Measurements from ENCODE around the gene MBLAC1.

MBLAC1 gene, protein sequence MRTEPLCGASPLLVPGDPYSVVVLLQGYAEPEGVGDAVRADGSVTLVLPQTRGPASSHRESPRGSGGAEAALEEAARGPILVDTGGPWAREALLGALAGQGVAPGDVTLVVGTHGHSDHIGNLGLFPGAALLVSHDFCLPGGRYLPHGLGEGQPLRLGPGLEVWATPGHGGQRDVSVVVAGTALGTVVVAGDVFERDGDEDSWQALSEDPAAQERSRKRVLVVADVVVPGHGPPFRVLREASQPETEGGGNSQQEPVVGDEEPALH

DNA sequence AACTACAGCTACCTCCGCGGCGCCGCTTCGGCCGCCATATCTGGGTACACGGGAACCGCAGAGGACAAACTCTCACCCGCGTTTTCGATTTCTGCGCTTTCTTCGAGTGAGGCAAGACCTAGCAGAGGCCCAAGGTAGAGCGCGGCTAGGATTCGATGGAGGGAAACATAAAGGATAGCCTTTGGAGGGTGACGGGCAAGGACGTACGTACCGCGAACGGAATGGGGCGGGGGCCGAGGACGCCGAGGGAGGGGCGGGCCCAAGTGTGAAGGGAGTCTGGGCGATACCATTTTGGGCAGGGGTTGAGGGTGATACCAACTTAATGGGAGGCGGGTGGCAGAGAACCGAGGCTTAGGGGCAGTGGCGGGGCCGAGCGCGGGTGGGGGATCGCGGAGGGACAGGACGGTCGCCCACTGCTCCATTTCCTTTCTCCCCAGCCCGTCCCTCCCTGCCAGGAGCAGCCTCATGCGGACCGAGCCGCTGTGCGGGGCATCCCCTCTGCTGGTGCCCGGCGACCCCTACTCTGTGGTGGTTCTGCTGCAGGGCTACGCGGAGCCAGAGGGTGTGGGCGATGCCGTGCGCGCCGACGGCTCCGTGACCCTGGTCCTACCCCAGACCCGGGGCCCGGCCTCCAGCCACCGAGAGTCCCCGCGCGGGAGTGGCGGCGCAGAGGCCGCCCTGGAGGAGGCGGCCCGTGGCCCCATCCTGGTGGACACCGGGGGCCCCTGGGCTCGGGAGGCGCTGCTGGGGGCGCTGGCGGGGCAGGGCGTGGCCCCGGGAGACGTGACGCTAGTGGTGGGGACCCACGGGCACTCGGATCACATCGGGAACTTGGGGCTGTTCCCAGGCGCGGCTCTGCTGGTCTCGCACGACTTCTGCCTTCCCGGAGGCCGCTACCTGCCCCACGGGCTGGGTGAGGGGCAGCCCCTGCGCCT lies at the start of gene MBLAC1:
Gene MBLAC1 (plus strand): TSS at position 37 of the 935 bp plus-strand sequence. CDS start 429 bp downstream, at position 466.
- DNase-seq: peak; percentile 94

DNA sequence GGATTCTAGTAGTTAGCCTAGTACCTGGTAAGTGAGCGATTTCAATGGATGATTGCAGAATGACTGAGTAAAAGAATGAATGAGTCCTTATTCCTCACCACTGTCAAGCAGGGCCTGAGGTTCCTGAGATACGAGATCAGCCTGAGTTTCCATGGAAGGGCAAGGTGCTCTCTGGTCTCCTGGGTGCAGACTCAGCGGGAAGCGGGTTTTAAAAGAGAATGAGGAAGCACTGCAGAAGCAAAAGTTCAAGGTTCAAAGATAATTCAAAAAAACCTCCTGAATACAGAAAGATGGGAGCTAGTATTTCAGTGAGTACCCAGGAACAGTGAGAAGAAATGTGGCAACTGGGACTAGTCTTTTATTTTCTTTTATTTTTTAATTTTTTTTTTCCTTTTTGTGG lies 49.6 kb upstream of the MBLAC1 start:
- no peak for DNase-seq

DNA sequence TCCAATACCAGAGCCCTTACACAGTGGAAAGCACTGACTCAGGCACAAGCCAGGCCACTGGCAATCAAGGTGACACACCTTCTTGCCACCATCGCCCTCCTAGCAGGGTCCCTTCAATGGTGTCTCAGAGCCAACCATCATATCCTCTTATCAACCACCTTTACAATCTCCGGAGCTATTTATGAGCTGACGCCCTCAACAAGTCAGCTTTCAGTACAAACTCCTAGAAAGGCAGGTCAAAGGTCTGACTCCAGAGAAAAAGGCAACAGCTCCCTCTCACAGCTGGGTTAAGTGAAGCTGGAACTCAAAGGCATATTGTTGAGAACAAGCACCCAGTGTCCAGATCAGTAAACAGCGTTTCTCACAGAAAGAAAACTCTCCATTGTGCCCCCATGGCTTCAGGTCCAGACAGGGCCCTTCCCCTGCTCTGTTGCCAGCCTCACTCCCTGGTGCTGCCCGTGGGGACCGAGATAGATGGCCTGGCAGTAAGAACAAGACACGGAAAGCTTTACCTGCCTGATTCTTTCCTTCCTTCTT lies 47.7 kb upstream of the MBLAC1 start:
- no peak for DNase-seq

DNA sequence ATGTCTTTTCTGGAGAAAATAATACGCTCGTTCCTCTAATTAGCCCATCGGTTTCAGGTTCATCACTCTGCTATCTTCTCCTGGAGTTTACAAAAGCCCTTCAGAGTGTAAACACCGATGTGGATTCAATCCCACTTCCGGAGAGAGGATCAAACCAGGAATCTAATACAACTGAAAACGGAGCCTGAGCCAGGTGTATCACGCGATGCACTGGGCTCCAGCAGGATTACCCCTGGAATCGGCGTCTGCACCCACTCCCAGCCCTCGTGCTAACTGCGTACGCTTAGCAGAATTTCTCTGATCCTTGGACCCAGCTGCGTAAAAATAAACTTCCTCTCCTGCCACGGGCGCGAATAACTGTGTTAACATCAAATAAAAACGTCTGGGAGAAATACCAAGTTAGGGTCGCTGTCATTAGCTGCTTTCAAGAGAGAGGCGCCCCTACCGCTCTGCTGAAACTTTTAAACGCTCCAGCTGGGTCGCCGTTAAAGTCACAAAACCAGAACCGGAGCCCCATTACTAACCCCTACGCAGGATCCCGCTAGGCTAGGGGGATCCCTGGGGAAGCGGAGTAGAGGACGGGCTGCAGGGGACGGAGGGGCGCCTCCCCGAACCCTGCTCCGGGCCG lies 45.7 kb upstream of the MBLAC1 start:
- DNase-seq: no peak

DNA sequence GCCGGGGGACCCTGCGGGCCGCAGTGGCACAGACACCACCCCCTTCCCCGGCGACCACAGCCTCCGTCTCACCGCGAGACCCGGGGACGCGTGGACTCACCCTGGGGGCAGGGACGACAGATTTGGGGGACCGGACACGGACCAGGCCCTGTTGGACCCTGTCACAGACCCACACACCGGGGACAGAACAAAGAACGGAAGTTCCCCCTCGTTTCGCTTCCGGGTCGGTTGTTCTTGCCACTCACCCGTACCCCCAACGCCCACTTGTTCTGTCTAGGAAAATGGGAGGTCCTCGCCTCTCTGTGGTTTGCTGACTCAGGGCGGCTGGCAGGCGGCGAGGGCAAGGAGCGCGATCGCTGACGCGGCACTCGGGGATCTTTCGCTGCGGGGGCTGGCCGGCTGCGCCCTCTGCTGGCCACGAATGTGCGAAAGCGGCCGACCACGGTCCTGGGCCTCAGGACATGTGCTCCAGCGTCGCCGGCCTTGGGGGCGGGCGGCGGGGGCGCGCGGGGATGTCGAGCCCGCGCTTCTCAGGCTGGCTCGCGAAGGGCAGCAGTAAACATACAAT lies 45.1 kb upstream of the MBLAC1 start, which contains the start of gene ZNF3:
Gene ZNF3 (minus strand): TSS at position 189 of the 568 bp plus-strand sequence. CDS start 4,366 bp downstream, outside the sequence.
- DNase-seq: peak; percentile 99

DNA sequence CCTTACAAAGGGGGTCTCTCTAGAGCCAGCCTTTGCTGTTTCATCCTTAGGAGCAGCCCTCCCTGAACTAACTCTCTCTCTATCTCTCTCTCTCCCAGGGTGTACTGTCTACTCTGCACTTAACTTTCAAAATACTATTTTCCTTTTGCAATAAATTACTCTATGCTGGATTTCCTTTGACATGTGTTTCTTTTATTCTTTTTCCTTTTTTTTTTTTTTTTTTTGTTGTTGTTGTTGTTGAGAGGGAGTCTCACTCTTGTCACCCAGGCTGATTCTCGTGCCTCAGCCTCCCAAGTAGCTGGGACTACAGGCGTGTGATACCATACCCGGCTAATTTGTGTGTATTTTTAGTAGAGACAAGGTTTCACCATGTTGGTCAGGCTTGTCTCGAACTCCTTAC lies 43.8 kb upstream of the MBLAC1 start:
- no peak for DNase-seq

DNA sequence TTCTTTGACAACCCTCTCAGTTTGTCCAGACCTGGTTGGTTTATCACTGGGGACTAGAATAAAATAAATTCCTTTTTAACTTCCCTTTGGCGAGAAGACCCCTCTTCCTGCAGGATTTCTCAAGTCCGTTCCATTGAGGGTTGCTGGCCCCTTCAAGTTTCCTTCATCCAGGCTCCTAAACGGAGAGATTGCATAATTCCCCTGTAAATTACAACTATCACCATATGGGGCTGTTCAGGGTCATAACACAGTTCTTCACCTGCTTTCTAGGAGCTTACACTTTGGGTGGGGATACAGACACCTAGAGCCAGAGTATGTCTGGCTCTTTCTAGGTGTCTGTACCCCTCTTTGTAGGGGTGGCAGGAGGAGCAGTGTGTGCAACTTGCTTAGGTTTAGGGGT lies 41.3 kb upstream of the MBLAC1 start:
- DNase-seq: no peak

DNA sequence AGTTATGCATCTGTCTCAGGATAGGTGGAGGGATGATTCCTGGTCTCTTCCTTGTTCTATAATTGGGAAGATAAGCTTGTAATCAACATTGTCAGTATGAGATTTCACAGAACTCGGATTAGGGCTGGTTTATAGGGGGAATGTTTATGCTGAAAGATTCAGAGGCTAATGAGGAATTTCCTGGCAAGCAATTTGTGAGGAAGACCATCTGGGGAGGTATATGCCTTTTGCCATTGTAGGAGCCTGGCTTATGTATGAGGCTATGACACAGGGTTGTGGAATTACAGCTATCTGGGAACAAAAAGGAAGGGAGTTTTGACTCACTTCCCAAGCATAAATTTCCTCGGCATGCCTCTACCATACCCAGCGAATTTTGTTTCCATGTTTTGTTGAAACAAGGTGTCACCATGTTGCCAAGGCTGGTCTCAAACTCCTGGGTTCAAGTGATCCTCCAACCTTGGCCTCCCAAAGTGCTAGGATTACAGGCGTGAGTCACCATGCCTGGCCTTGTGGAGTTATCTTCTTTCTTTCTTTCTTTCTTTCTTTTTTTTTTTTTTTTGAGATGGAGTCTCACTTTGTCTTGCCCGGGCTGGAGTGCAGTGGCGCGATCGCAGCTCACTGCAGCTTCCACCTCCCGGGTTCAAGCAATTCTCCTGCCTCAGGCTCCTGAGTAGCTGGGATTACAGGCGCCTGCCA lies 39.6 kb upstream of the MBLAC1 start:
- DNase-seq: no peak

DNA sequence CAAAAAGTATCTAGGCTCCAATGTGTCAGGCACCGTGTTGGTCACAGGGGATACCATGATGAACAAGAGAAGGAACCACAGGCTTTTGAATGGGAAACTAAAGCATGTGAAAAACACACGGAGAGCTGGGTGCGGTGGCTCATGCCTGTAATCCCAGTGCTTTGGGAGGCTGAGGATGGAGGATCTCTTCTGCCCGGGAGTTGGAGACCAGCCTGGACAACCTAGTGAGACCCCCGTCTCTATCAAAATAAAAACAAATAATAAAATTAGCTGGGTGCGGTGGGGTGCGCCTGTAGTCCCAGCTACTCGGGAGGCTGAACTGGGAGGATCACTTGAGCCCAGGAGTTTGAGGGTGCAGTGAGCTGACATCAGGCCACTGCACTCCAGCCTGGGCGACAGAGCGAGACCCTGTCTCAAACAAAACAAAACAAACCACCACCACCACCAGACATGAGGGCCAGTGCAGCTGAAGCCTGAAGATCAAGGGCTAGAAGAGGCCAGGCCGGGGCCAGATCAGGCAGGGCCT lies 38.6 kb upstream of the MBLAC1 start:
- DNase-seq: no peak

DNA sequence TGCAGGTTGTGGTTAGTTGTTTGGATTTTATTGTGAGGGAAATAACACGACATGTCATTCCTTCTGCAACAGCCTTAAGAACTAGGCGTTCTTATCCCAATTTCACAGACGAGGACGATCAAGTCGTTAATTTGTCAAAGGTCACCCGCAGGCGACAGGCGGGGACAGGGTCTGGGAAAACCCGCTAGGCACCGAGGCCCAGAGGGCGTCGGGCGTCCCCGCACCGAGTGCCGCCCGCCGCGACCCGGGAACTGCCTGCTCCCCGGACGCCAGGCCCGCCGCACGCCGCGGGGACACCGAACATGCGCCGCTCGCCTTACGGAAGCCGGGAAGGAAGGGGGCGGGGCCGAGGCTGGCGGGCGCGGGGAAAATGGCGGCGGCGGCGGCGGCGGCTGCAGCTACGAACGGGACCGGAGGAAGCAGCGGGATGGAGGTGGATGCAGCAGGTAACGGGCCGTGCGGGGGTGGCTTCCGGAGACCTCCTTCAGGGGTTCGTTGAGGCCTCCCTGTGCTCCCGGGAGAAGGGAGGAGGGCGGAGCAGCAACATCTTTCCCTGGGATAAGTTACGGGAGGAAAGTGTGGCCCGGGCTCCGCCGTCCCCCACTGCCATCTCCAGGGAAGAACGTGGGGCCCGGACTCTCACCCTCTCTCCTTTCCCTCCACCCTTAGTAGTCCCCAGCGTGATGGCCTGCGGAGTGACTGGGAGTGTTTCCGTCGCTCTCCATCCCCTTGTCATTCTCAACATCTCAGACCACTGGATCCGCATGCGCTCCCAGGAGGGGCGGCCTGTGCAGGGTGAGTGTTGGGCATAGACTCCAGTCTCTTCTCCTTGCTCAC lies 37.9 kb upstream of the MBLAC1 start, which contains the start of gene COPS6:
Gene COPS6 (plus strand): TSS at position 349 of the 837 bp plus-strand sequence. CDS start 22 bp downstream, at position 371.
- DNase-seq: peak; percentile 79

DNA sequence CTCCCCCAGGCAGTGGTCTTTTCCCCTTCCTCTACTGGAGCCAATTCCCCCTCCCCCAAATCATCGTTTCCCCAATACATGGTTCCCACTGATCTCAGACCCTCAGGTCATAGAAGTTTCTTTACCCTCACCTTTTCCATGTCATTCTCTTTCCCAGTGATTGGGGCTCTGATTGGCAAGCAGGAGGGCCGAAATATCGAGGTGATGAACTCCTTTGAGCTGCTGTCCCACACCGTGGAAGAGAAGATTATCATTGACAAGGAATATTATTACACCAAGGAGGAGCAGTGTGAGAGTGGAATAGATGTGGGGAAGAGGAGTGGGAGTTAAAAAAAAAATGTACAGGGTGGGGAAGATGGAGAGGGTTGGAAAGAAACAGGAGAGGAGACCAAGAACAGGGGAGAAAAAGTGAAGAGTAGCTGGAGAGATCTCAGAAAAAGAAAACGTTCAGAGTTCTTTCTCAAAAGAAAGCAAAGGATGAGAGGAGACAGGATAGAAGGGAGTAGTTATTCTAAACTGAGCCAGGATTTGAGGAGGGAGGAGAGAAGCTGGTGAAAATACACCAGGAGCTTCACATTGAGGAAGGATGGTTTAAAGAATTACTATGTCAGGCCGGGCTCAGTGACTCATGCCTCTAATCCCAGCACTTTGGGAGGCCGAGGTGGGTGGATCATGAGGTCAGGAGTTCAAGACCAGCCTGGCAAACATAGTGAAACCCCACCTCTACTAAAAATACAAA lies 37.1 kb upstream of the MBLAC1 start:
- no peak for DNase-seq

DNA sequence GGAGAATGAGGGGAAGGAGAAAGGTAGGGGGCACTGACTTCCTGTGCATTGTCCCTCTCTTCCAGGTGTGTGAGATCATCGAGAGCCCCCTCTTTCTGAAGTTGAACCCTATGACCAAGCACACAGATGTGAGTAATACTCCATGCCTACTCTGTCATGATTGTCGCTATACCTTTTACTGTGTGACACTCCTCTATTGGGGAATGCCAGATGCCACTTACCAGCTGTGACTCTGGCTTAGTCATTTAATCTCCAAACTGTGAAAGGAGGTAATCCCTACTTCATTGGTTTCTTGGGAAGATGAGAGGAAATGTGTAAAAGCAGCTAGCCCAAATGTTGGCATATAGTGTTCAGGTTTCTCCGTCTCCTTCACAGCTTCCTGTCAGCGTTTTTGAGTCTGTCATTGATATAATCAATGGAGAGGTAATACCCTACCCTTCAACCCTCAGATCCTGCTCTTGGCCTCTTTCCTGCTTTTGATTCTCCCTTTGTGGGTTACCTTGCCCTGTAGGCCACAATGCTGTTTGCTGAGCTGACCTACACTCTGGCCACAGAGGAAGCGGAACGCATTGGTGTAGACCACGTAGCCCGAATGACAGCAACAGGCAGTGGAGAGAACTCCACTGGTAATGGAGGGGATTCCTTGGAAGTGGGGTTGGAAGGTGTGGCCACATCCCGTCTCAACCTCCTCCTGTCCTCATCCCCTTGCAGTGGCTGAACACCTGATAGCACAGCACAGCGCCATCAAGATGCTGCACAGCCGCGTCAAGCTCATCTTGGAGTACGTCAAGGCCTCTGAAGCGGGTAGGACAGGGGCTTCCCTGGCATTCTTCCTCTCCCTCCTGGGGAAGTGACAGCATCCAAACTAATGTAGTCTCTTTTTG lies 36.0 kb upstream of the MBLAC1 start:
- no peak for DNase-seq

DNA sequence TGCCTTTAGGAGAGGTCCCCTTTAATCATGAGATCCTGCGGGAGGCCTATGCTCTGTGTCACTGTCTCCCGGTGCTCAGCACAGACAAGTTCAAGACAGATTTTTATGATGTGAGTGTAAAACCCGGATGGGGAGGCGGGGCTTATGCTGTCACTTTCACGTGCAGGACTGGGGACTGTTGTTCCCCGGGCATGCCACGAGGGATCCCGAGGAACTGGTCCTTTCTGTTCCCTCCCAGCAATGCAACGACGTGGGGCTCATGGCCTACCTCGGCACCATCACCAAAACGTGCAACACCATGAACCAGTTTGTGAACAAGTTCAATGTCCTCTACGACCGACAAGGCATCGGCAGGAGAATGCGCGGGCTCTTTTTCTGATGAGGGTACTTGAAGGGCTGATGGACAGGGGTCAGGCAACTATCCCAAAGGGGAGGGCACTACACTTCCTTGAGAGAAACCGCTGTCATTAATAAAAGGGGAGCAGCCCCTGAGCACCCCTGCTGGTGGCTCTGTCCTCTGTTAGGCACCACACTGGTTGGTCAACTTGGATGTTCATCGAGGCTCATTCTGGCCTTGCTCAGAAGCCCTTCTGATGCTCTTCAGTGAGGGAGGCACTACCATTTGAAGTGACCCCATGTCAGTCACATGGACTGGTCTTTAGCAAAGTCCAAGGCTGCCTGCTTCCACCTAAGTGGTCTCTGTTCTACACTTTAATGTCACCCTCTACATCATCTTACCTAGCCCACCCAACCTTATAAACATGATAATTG lies 35.2 kb upstream of the MBLAC1 start:
- no peak for DNase-seq

DNA sequence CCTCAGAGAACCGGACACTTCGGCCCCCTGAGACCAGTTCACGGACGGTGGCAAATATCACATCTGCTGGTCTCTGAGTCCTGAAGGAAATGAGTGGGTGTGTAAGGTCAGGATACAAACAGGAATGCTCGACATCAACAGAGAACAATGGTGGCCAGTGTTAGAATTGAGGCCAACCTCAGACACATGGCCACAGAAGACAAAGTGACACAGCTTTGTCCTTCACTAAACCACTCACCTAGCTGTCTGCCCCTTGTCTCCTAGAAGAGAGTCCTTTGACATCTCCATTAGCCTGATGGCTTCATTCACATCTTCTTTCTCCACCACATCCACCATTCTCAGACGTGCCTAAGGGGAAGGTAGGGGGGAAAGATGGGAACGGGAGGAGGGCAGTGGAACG lies 33.7 kb upstream of the MBLAC1 start:
- DNase-seq: no peak

DNA sequence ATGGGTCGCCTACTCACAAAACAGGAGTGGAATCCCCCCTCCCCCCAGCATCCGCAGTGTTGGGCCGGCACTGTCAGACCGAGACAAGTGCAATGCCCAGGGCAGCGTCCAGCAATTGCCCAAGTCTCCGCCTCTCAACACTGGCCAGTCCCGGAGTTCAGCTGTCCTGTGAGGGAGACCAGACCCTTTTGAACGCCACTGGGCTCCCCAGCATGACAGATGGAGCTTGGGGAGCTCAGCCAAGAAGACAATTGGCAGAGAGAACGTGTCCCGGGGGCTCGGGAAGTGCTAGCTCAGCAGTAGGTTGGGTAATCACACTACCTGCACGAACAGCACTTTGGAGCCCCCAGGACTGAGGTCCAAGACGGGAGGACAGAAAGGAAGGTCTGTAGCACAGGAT lies 33.3 kb upstream of the MBLAC1 start:
- DNase-seq: no peak

DNA sequence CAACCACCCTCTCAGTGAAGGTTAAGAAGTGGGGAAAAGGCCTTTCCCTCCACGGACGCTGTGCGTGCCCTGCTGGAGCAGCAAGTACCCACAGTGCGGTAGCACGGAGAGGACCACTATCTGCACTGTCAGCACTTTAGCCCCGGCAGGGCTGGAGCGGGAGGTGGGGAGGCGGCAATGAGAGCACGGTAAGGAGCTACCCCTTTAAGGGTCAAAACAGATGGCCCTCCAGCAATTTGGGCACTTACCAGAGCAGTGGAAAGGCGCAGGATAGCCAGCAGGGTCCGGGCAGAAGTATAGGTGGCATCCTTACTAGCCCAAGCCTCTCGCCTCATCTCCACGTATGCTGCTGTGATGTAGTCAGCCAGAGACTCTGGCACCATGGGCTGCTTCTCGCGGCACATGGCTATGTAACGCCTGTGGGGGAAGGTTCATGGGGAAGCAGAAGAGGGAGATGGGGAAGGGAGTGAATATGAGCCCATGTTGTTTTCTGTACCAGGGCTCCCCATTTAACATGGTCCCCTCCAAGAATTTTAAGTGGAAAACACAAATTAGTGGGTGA lies 32.8 kb upstream of the MBLAC1 start:
- DNase-seq: no peak

DNA sequence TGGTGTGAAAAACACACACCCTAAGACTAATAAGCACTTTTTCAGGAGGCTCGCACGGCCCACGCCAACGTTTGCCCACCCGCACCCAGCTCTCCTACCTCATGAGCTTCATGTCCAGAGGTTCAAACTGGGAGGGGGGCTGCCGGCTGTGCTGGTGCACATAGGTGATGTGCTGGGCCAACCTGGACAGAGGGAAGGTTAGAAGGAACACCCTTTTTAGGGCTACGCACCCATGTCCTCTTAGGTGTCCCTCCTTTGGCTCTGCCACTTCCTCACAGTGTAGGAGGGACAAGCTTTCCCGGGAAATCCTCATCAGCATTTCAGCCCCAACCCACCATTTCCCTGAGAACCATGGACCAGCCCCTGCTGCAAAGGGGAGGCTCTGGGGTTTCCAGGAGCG lies 31.5 kb upstream of the MBLAC1 start:
- no peak for DNase-seq

DNA sequence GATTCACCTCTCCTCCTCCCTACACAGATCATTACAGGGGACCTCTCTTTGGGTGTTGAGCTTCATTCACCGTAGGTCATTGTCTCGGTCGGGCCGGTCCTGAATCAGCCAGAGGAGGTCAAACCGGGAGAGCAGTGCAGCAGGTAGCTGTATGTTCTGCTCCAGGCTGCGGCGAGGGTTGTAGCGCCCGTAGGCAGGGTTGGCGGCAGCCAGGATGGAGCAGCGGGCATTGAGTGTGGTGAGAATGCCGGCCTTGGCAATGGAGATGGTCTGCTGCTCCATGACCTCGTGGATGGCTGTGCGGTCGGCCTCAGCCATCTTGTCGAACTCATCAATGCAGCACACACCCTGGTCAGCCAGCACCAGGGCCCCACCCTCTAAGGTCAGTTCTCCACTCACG lies 31.1 kb upstream of the MBLAC1 start:
- no peak for DNase-seq

Data from CD4-positive, alpha-beta T cell treated with Interleukin-4 for 4 hours (primary cell).